ENCODE results near the gene LPP.

The LPP gene

DNA sequence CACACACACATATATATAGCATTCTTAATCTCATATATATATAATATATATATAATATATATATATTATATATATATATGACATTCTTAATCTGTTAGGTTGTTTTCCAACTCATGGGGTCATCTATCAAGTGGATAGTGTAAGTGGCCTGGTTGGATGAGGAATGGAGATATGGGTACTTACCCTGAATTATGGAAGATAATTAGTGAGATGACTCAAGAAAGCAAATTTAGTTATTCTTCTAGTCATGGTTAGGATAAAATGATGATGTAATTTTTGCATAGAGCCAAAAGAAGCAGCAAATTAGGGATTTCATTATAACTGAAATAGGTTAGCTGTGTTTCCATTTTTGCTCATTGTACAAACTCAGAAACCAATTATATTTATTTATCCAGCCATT, 448.2 kb downstream of the LPP start:
- TF ChIP-seq, protein P1, sequence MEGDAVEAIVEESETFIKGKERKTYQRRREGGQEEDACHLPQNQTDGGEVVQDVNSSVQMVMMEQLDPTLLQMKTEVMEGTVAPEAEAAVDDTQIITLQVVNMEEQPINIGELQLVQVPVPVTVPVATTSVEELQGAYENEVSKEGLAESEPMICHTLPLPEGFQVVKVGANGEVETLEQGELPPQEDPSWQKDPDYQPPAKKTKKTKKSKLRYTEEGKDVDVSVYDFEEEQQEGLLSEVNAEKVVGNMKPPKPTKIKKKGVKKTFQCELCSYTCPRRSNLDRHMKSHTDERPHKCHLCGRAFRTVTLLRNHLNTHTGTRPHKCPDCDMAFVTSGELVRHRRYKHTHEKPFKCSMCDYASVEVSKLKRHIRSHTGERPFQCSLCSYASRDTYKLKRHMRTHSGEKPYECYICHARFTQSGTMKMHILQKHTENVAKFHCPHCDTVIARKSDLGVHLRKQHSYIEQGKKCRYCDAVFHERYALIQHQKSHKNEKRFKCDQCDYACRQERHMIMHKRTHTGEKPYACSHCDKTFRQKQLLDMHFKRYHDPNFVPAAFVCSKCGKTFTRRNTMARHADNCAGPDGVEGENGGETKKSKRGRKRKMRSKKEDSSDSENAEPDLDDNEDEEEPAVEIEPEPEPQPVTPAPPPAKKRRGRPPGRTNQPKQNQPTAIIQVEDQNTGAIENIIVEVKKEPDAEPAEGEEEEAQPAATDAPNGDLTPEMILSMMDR (IDR thresholded peaks at IDR 0.05; ENCODE audit: insufficient read depth, low read length, poor library complexity, severe bottlenecking), result no peak
- no peak for TF ChIP-seq EZH2phosphoT487 (conservative IDR thresholded peaks at IDR 0.05; ENCODE audit: low read length)
- Histone ChIP-seq H2AFZ (ENCODE audit: low read depth, low read length, severe bottlenecking) (no peak overlapping the region), H3K4me3 (ENCODE audit: insufficient read depth, low read length, poor library complexity, severe bottlenecking) (no peak overlapping the region), H3K27me3 (ENCODE audit: low read length) (no peaks in the 10 kb centered on the region), H3K9me2 (replicated peaks; ENCODE audit: insufficient read depth, low read length) (no peaks in the 10 kb centered on the region), H3F3A (ENCODE audit: insufficient read depth) (no peaks in the 10 kb centered on the region), H3K36me3 (ENCODE audit: low read length) (no peaks in the 10 kb centered on the region), H3K79me2 (ENCODE audit: insufficient read depth, low read length) (no peaks in the 10 kb centered on the region), H3K27ac (ENCODE audit: low read depth, low read length) (no peak overlapping the region), H3K9ac (ENCODE audit: low read length) (no peak overlapping the region), H4K20me1 (ENCODE audit: low read depth, low read length) (no peaks in the 10 kb centered on the region), H3K4me2 (ENCODE audit: low read depth, low read length, poor library complexity, severe bottlenecking) (no peak overlapping the region), H3K9me3 (ENCODE audit: insufficient read depth, low read length) (no peaks in the 10 kb centered on the region)

DNA sequence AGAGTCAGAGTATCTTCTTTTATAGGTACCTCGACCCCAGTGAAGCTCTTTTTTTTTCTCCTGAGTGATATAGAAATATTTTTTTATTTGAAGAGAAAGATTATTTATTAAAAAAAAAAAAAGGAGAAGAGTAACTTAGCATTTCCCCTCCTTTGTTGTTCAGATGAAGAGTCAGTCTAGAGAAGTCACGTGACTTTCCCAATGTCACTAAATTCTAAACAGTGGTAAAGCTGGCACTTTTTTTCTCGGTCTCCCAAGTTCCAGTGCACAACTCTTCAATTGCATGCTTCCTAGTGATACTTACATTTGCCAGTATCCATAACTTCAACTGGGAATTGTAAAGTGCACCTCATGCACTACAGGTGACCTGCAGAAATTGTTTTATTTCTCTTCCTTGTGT, 448.7 kb downstream of the LPP start:
- H3K36me3 ChIP-seq (ENCODE audit: low read length), result no peaks in the 10 kb centered on the region

DNA sequence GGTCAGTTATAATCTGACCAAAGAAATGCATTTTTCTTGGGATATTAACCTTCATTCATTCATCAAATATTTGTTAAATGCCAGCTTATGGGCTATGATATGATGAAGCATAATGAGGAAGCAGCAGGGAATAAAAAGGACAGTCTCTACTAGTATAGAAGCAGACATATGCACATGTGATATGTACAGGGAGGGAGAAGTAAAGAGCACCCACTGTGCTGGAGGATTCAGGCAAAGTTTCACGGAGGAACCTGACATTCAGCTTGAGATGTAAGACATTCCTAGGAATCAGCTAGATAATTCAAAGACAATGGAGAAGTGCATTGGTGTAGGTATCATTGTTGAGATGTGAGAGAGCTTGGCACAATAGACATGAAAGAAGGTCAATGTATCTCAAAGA, 450.7 kb downstream of the LPP start:
- no peak overlapping the region for H3K4me2 ChIP-seq (ENCODE audit: low read depth, low read length, poor library complexity, severe bottlenecking)
- H3K36me3 ChIP-seq (ENCODE audit: low read length), result 0 out of 2 replicates have a peak, but pooled peaks cover 4% of the 10 kb centered on the region
- H3K79me2 ChIP-seq (ENCODE audit: insufficient read depth, low read length), result no peaks in the 10 kb centered on the region
- H3K27ac ChIP-seq (ENCODE audit: low read depth, low read length), result no peak overlapping the region
- TF ChIP-seq, protein P1 (IDR thresholded peaks at IDR 0.05; ENCODE audit: insufficient read depth, low read length, poor library complexity, severe bottlenecking), result no peak
- no peak for TF ChIP-seq EZH2phosphoT487 (conservative IDR thresholded peaks at IDR 0.05; ENCODE audit: low read length)
- H3K9me2 ChIP-seq (replicated peaks; ENCODE audit: insufficient read depth, low read length), result no peaks in the 10 kb centered on the region
- H3K4me3 ChIP-seq (ENCODE audit: insufficient read depth, low read length, poor library complexity, severe bottlenecking), result no peak overlapping the region
- H2AFZ ChIP-seq (ENCODE audit: low read depth, low read length, severe bottlenecking), result no peak overlapping the region
- 0 out of 2 replicates have a peak, but pooled peaks cover 4% of the 10 kb centered on the region for H3K9me3 ChIP-seq (ENCODE audit: insufficient read depth, low read length)
- no peak overlapping the region for H3K9ac ChIP-seq (ENCODE audit: low read length)
- peaks cover 2% of the 10 kb centered on the region; the same call in 1 of the 2 replicates for H3F3A ChIP-seq (ENCODE audit: insufficient read depth)
- H3K27me3 ChIP-seq (ENCODE audit: low read length), result no peaks in the 10 kb centered on the region
- no peaks in the 10 kb centered on the region for H4K20me1 ChIP-seq (ENCODE audit: low read depth, low read length)

More for the DNA sequence above, 448.7 kb downstream of the LPP start:
- Histone ChIP-seq H3K9me3 (ENCODE audit: insufficient read depth, low read length) (no peaks in the 10 kb centered on the region), H3K9ac (ENCODE audit: low read length) (no peak overlapping the region), H3K27me3 (ENCODE audit: low read length) (no peaks in the 10 kb centered on the region), H3K4me3 (ENCODE audit: insufficient read depth, low read length, poor library complexity, severe bottlenecking) (no peak overlapping the region), H3F3A (ENCODE audit: insufficient read depth) (peaks cover 2% of the 10 kb centered on the region; the same call in 1 of the 2 replicates), H4K20me1 (ENCODE audit: low read depth, low read length) (no peaks in the 10 kb centered on the region), H3K4me2 (ENCODE audit: low read depth, low read length, poor library complexity, severe bottlenecking) (no peak overlapping the region), H3K79me2 (ENCODE audit: insufficient read depth, low read length) (no peaks in the 10 kb centered on the region), H2AFZ (ENCODE audit: low read depth, low read length, severe bottlenecking) (no peak overlapping the region), H3K27ac (ENCODE audit: low read depth, low read length) (no peak overlapping the region), H3K9me2 (replicated peaks; ENCODE audit: insufficient read depth, low read length) (no peaks in the 10 kb centered on the region)
- TF ChIP-seq, protein P1 (IDR thresholded peaks at IDR 0.05; ENCODE audit: insufficient read depth, low read length, poor library complexity, severe bottlenecking), result no peak
- TF ChIP-seq EZH2phosphoT487 (conservative IDR thresholded peaks at IDR 0.05; ENCODE audit: low read length), result no peak

All from SU-DHL-6 (cell line).